ENCODE results near the gene CLK4. TPM values are rescaled to one million over a fixed set of nuclear protein-coding genes. Genes with fewer than 3 reads are reported as not detected.

Gene CLK4
- total RNA-seq, 1 donor from 2014 or later: 37.9 TPM

- Mint-ChIP-seq H3K36me3 (ENCODE audit: insufficient read depth) (peaks cover 56% of the 10 kb centered on the region), H3K27me3 (no peaks in the 10 kb centered on the region), H3K4me3 (ENCODE audit: low read depth) (no peak overlapping the region), H3K27ac (no peak overlapping the region), H3K4me1 (ENCODE audit: low read depth) (no peaks in the 10 kb centered on the region), H3K9me3 (ENCODE audit: low read depth) (peaks cover 5% of the 10 kb centered on the region)
- DNase-seq (ENCODE audit: low spot score, unreplicated experiment): no peak
- TF ChIP-seq CTCF (IDR thresholded peaks at IDR 0.05; ENCODE audit: unreplicated experiment): no peak
These were observed 20.6 kb downstream of the CLK4 start for GRCh38 chr5:178606269-178606668.

- H3K4me3 Mint-ChIP-seq (ENCODE audit: low read depth): no peak overlapping the region
- H3K27ac Mint-ChIP-seq: no peak overlapping the region
- peaks cover 5% of the 10 kb centered on the region for H3K9me3 Mint-ChIP-seq (ENCODE audit: low read depth)
- peaks cover 54% of the 10 kb centered on the region for H3K36me3 Mint-ChIP-seq (ENCODE audit: insufficient read depth)
- H3K27me3 Mint-ChIP-seq: no peaks in the 10 kb centered on the region
- H3K4me1 Mint-ChIP-seq (ENCODE audit: low read depth): no peaks in the 10 kb centered on the region
- no peak for TF ChIP-seq CTCF (IDR thresholded peaks at IDR 0.05; ENCODE audit: unreplicated experiment)
- DNase-seq (ENCODE audit: low spot score, unreplicated experiment): no peak
These were observed 21.1 kb downstream of the CLK4 start for GRCh38 chr5:178605788-178606187.

- TF ChIP-seq CTCF (IDR thresholded peaks at IDR 0.05; ENCODE audit: unreplicated experiment): no peak
- DNase-seq (ENCODE audit: low spot score, unreplicated experiment): no peak
- Mint-ChIP-seq H3K9me3 (ENCODE audit: low read depth) (peaks cover 9% of the 10 kb centered on the region), H3K4me1 (ENCODE audit: low read depth) (no peaks in the 10 kb centered on the region), H3K27me3 (no peaks in the 10 kb centered on the region), H3K4me3 (ENCODE audit: low read depth) (no peak overlapping the region), H3K36me3 (ENCODE audit: insufficient read depth) (peaks cover 50% of the 10 kb centered on the region), H3K27ac (no peak overlapping the region)
These were observed 24.1 kb downstream of the CLK4 start for GRCh38 chr5:178602752-178603151.

- DNase-seq (ENCODE audit: low spot score, unreplicated experiment): no peak
- Mint-ChIP-seq H3K9me3 (ENCODE audit: low read depth) (peaks cover 24% of the 10 kb centered on the region), H3K27ac (no peak overlapping the region), H3K27me3 (peaks cover 13% of the 10 kb centered on the region), H3K4me1 (ENCODE audit: low read depth) (peaks cover 2% of the 10 kb centered on the region), H3K4me3 (ENCODE audit: low read depth) (no peak overlapping the region), H3K36me3 (ENCODE audit: insufficient read depth) (peaks cover 39% of the 10 kb centered on the region)
- TF ChIP-seq CTCF (IDR thresholded peaks at IDR 0.05; ENCODE audit: unreplicated experiment): no peak
These were observed 31.1 kb downstream of the CLK4 start for GRCh38 chr5:178595750-178596149.

- H3K4me1 Mint-ChIP-seq (ENCODE audit: low read depth): peaks cover 4% of the 10 kb centered on the region
- peaks cover 16% of the 10 kb centered on the region for H3K27me3 Mint-ChIP-seq
- H3K4me3 Mint-ChIP-seq (ENCODE audit: low read depth): no peak overlapping the region
- DNase-seq (ENCODE audit: low spot score, unreplicated experiment): no peak
- H3K9me3 Mint-ChIP-seq (ENCODE audit: low read depth): peaks cover 24% of the 10 kb centered on the region
- peaks cover 39% of the 10 kb centered on the region for H3K36me3 Mint-ChIP-seq (ENCODE audit: insufficient read depth)
- no peak overlapping the region for H3K27ac Mint-ChIP-seq
- no peak for TF ChIP-seq CTCF (IDR thresholded peaks at IDR 0.05; ENCODE audit: unreplicated experiment)
These were observed 31.7 kb downstream of the CLK4 start for GRCh38 chr5:178595150-178595549.
